Endothelial cell of umbilical vein (primary cell): ENCODE data around the gene OR6B3. TPM values are rescaled to one million over a fixed set of nuclear protein-coding genes. Genes with fewer than 3 reads are reported as not detected.
A peak's percentile ranks its signal among the peaks of the same experiment; 100 is the strongest.

Experiments
- BruUV-seq: library from RNA; stranded (reverse); fragments of 400-500 nt; replicated peaks from 2 replicates; lab custom pipeline; 2021; lab: Mats Ljungman, UMichigan
- CTCF ChIA-PET: fragments of 300-600, 350-600 bp; sonication (Branson Sonifier 250); formaldehyde crosslinking; loops from one replicate; lab custom pipeline; 2021; ENCODE audit warnings: antibody characterized with exemption, inconsistent platforms; lab: Charles Lee
- POLR2A ChIA-PET: fragments of 300-600, 350-600 bp; sonication (Branson Sonifier 250); formaldehyde crosslinking; loops from one replicate; lab custom pipeline; 2021; ENCODE audit warnings: antibody characterized with exemption, inconsistent platforms; lab: Charles Lee
- DNase-seq: peaks from one replicate; pipeline ENCODE4 v3.0.0-alpha.2; 2011; ENCODE audit warnings: low read depth, low spot score
- FAIRE-seq: peaks from 2 replicates; lab custom pipeline; 2011; peaks lifted over from hg19 to GRCh38; lab: Jason Lieb, UNC
- H2AFZ ChIP-seq: 2 replicates; pipeline ENCODE4 v1.6.0; 2012; ENCODE audit warnings: low read depth, low read length, control low read depth, inconsistent platforms
- H3K27ac ChIP-seq: 2 replicates; pipeline ENCODE4 v1.5.1; 2011; ENCODE audit warnings: low read depth, mild to moderate bottlenecking, control low read depth, low read length, moderate library complexity; ENCODE audit not compliant: insufficient read depth
- H3K27me3 ChIP-seq, 2 experiments: 2 replicates each; pipeline versions ENCODE4 v1.6.0 to v1.6.1; 2011; ENCODE audit warnings: low read length in 2 of 2, mixed read lengths in 1 of 2; ENCODE audit not compliant: control insufficient read depth in 2 of 2, insufficient read depth in 2 of 2
- H3K36me3 ChIP-seq, 2 experiments: 2 replicates in 1 of 2; 3 replicates in 1 of 2; pipeline ENCODE4 v1.5.1; 2011; ENCODE audit warnings: low read length in 2 of 2, mild to moderate bottlenecking in 1 of 2, moderate library complexity in 1 of 2; ENCODE audit not compliant: control insufficient read depth in 2 of 2, insufficient read depth in 2 of 2; ENCODE audit errors: extremely low read depth in 1 of 2
- H3K4me1 ChIP-seq: 3 replicates; pipeline ENCODE4 v1.5.1; 2011; ENCODE audit warnings: mild to moderate bottlenecking, low read length; ENCODE audit not compliant: control insufficient read depth, insufficient read depth; ENCODE audit errors: extremely low read depth
- H3K4me2 ChIP-seq: 2 replicates; pipeline ENCODE4 v1.6.1; 2011; ENCODE audit warnings: low read length, control low read depth, mixed read lengths; ENCODE audit not compliant: insufficient read depth
- H3K4me3 ChIP-seq, 3 experiments: fragments of 200-600 bp in 1 of 3; sonication (generic), shearing (Covaris generic) in 1 of 3; replicated peaks in 1 of 3; 2 replicates each; pipeline ENCODE4 v1.5.1; 2011 to 2016; ENCODE audit warnings: control low read depth in 3 of 3, low read length in 3 of 3, mild to moderate bottlenecking in 2 of 3, inconsistent platforms in 1 of 3, low read depth in 1 of 3, moderate library complexity in 1 of 3; ENCODE audit not compliant: insufficient read depth in 1 of 3
- H3K79me2 ChIP-seq: 2 replicates; pipeline ENCODE4 v1.6.0; 2012; ENCODE audit warnings: low read length, inconsistent platforms; ENCODE audit not compliant: control insufficient read depth, insufficient read depth
- H3K9ac ChIP-seq: replicated peaks from 2 replicates; pipeline ENCODE3; 2011; ENCODE audit warnings: low read length, control low read depth; ENCODE audit not compliant: insufficient read depth; ENCODE audit errors: extremely low read depth
- H3K9me1 ChIP-seq: replicated peaks from 3 replicates; pipeline ENCODE4 v1.6.0; 2011; ENCODE audit warnings: mild to moderate bottlenecking, low read length; ENCODE audit not compliant: control insufficient read depth, insufficient read depth; ENCODE audit errors: extremely low read depth
- H3K9me3 ChIP-seq: replicated peaks from 2 replicates; pipeline ENCODE4 v1.5.1; 2012; ENCODE audit warnings: low read length, inconsistent platforms; ENCODE audit not compliant: control insufficient read depth, insufficient read depth
- H4K20me1 ChIP-seq: replicated peaks from 2 replicates; pipeline ENCODE3; 2011; ENCODE audit warnings: mild to moderate bottlenecking, low read length; ENCODE audit not compliant: control insufficient read depth, insufficient read depth; ENCODE audit errors: extremely low read depth
- EZH2 ChIP-seq: IDR thresholded peaks from 2 replicates; pipeline ENCODE4 v1.6.1; 2012; ENCODE audit warnings: borderline replicate concordance, low read depth, mild to moderate bottlenecking, moderate library complexity, low read length, inconsistent platforms; ENCODE audit not compliant: severe bottlenecking
- FOS ChIP-seq: IDR thresholded peaks from 2 replicates; pipeline ENCODE4 v1.6.1; 2011; ENCODE audit warnings: mild to moderate bottlenecking, low read length, moderate library complexity, borderline replicate concordance; ENCODE audit not compliant: insufficient read depth
- GATA2 ChIP-seq: IDR thresholded peaks from 2 replicates; pipeline ENCODE4 v1.7.0; 2011; ENCODE audit warnings: low read depth, mild to moderate bottlenecking, moderate library complexity, mixed read lengths, low read length; ENCODE audit not compliant: insufficient read length, insufficient read depth
- JUN ChIP-seq: IDR thresholded peaks from 2 replicates; pipeline ENCODE4 v1.6.1; 2011; ENCODE audit warnings: borderline replicate concordance, low read depth; ENCODE audit not compliant: insufficient read length, insufficient read depth
- MAX ChIP-seq: IDR thresholded peaks from 2 replicates; pipeline ENCODE4 v1.6.1; 2011; ENCODE audit not compliant: insufficient read depth, insufficient read length
- MYC ChIP-seq: IDR thresholded peaks from one replicate; pipeline ENCODE4 v1.6.1; 2011; ENCODE audit warnings: mild to moderate bottlenecking, low read depth, low read length
- POLR2A ChIP-seq: IDR thresholded peaks from 2 replicates; pipeline ENCODE4 v1.6.1; 2012; ENCODE audit warnings: low read depth, mild to moderate bottlenecking, control low read depth, low read length
- dilution Hi-C: fragments of 300-500 bp; cut with MboI; formaldehyde crosslinking; loops from one replicate; pipeline ENCODE4 v1.15.0; 2019; ENCODE audit warnings: low sequenced_read_pairs; ENCODE audit not compliant: extremely low pct_ligation_motif_present
- intact Hi-C: fragments of 100-400 bp; cut with micrococcal nuclease; formaldehyde crosslinking; loops from one replicate; pipeline ENCODE4 v1.10.0; 2022
- polyA plus RNA-seq, 4 experiments: library from polyadenylated mRNA; depleted of rRNA in 3 of 4; stranded (reverse) in 3 of 4; unstranded in 1 of 4; fragments of >200 nt; gene quantifications; 2 replicates each; pipeline versions ENCODE4 v1.2.1 to v1.2.3, GENCODE V29; 2011 to 2012; ENCODE audit warnings: missing spikeins in 1 of 4
- total RNA-seq: library from RNA; stranded (reverse); gene quantifications from 2 replicates; pipeline ENCODE4 v1.2.3, GENCODE V29; 2021
- TF ChIP-seq, protein P1 (sequence below), 2 donors: IDR thresholded peaks; 1 replicate in 1 of 2; 2 replicates in 1 of 2; pipeline ENCODE4 v1.5.1; 2011; ENCODE audit warnings: low read length in 2 of 2, mild to moderate bottlenecking in 2 of 2, moderate library complexity in 2 of 2, control low read depth in 1 of 2, inconsistent platforms in 1 of 2, low read depth in 1 of 2; ENCODE audit not compliant: insufficient read depth in 1 of 2; ENCODE audit errors: extremely low read depth in 1 of 2

Gene OR6B3
- total and polyA plus RNA-seq, 2 donors (not counting 3 experiments of a cell fraction or from before 2014, with no cell fraction given): not detected

DNA sequence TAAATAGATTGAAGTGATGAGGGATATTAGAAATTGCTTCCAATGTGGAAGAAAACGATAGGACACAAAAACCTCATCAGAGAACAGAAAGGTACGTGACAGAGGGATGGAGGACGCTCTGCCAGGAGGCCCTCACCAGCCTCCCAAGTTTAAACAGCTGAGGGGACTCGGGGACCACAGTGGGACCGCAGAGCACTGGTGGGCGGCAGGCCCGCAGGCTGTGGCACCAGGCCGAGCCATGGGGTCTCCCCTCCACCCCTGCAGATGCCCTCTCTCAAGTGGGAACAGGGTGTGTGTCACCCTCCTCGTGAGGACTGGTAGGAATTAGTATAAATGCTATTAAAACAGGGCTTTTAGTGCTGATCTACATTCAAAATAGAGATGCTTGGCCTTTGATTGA, 39.0 kb downstream of the OR6B3 start:
- ChIA-PET CTCF (interaction anchor here (1.4 to 1.8 kb wide), 2 partner anchors 8 to 129 kb away, joined by 4 to 5 read pairs; no protein-coding TSS in a partner anchor), POLR2A (no interaction called here)
- DNase-seq (no peak), FAIRE-seq (no peak)
- Histone ChIP-seq H4K20me1 (no peaks in the 10 kb centered on the region), H3K27ac (no peak overlapping the region), H3K9me3 (no peaks in the 10 kb centered on the region), H3K4me1 (no peaks in the 10 kb centered on the region), H3K27me3 (no peaks in the 10 kb centered on the region), H3K9ac (no peak overlapping the region), H3K4me2 (no peak overlapping the region), H3K79me2 (no peaks in the 10 kb centered on the region), H3K9me1 (no peaks in the 10 kb centered on the region), H3K4me3 (no peak overlapping the region), H3K36me3 (peaks cover 22 to 40% of the 10 kb centered on the region in 2 experiments), H2AFZ (no peak overlapping the region)
- intact Hi-C loops (no loop called here), dilution Hi-C loops (no loop called here)
- BruUV-seq: no TSS peak
- no peak for TF ChIP-seq GATA2
- TF ChIP-seq, protein P1, sequence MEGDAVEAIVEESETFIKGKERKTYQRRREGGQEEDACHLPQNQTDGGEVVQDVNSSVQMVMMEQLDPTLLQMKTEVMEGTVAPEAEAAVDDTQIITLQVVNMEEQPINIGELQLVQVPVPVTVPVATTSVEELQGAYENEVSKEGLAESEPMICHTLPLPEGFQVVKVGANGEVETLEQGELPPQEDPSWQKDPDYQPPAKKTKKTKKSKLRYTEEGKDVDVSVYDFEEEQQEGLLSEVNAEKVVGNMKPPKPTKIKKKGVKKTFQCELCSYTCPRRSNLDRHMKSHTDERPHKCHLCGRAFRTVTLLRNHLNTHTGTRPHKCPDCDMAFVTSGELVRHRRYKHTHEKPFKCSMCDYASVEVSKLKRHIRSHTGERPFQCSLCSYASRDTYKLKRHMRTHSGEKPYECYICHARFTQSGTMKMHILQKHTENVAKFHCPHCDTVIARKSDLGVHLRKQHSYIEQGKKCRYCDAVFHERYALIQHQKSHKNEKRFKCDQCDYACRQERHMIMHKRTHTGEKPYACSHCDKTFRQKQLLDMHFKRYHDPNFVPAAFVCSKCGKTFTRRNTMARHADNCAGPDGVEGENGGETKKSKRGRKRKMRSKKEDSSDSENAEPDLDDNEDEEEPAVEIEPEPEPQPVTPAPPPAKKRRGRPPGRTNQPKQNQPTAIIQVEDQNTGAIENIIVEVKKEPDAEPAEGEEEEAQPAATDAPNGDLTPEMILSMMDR (IDR thresholded peaks at IDR 0.05; ENCODE audit: extremely low read depth in 1 of 2, insufficient read depth in 1 of 2, low read depth in 1 of 2, low read length in 2 of 2): no peak
- no peak for TF ChIP-seq MAX
- no peak for TF ChIP-seq POLR2A

DNA sequence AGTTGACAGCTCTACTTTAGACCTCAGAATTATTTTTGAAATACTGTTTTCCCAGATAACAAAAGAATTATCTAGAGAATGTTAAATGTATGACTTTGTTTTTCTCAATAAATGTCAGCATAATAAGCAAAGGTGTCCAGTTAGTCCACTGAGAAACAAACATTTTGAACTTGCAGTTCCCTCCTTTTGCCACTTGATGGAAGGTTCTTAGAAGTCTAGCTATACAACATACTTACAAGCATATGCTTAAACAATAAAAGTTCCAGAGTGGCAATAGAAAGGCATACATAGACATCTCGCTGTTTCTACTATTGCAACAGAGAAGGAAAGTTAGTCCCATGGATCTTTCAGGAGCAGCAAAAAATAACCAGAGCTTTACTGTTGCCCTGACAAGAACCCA, 40.0 kb downstream of the OR6B3 start:
- H3K79me2 ChIP-seq: no peaks in the 10 kb centered on the region
- intact Hi-C loops (no loop called here), dilution Hi-C loops (no loop called here)
- H3K4me3 ChIP-seq: no peak overlapping the region
- no peak overlapping the region for H3K27ac ChIP-seq
- TF ChIP-seq, protein P1 (IDR thresholded peaks at IDR 0.05; ENCODE audit: extremely low read depth in 1 of 2, insufficient read depth in 1 of 2, low read depth in 1 of 2, low read length in 2 of 2): peak; percentile 12 to 14
- TF ChIP-seq JUN (no peak), MYC (no peak), POLR2A (no peak), GATA2 (no peak), FOS (no peak), EZH2 (no peak), MAX (no peak)
- DNase-seq (peak; percentile 19), FAIRE-seq (peak; percentile 49)
- no peak overlapping the region for H3K4me2 ChIP-seq
- peaks cover 21 to 36% of the 10 kb centered on the region in 2 experiments for H3K36me3 ChIP-seq
- H3K27me3 ChIP-seq: no peaks in the 10 kb centered on the region
- no peaks in the 10 kb centered on the region for H4K20me1 ChIP-seq
- H2AFZ ChIP-seq: no peak overlapping the region
- H3K4me1 ChIP-seq: no peaks in the 10 kb centered on the region
- H3K9me3 ChIP-seq: no peaks in the 10 kb centered on the region
- POLR2A ChIA-PET: no interaction called here
- H3K9ac ChIP-seq: no peak overlapping the region
- H3K9me1 ChIP-seq: no peaks in the 10 kb centered on the region
- CTCF ChIA-PET: interaction anchor here (0.7 to 1.6 kb wide), 9 partner anchors 8 to 132 kb away, joined by 3 to 9 read pairs (median 4); partner anchors contain the start of gene NDUFA10
- no TSS peak for BruUV-seq
